ENCODE data around the gene WDR4.
"Not testable (repeated sequence)": the region's sequence is repeated elsewhere in the genome, so short reads cannot be mapped to it uniquely, and the experiment has no call there.

WDR4 gene

DNA sequence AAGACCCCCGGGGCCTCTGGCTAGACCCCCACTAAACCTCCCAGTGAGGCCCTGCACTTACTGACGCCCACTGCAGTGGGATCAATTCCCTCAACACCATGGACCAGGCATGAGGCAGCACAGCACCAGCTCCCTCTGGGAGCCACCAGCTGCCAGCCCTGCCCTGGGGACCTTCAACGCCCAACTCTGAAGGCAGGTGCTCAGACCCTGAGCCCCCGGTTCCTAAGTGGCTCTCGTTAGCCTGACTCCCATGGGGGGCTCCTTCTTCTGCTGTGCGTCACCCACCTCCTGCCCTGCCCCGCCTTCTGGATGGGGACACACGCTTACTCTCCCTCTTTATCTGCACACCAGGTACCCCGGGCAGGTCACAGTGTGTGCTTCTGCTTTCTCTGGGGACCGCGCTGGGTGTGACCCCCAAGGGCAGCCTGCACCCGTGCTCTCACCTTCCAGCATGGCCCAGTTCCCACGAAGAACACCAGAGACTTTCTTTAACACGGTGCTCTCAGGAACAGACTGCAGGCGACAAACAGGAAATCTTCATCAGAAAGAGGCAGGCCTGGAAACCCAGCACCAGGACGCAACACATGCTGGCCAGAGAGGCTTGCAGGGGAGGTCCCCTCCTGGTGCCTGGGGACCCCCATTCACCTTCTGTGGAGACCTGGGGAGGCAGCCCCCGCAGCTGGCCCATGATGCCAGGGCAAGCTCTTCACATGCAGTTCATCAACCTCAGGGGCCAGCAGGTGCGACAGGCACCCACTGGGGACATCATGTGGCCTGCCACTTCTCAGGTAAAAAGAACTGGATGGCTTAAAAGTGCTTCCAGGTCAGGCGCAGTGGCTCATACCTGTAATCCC lies 27.3 kb downstream of the WDR4 start:
- FAIRE-seq = no peak

DNA sequence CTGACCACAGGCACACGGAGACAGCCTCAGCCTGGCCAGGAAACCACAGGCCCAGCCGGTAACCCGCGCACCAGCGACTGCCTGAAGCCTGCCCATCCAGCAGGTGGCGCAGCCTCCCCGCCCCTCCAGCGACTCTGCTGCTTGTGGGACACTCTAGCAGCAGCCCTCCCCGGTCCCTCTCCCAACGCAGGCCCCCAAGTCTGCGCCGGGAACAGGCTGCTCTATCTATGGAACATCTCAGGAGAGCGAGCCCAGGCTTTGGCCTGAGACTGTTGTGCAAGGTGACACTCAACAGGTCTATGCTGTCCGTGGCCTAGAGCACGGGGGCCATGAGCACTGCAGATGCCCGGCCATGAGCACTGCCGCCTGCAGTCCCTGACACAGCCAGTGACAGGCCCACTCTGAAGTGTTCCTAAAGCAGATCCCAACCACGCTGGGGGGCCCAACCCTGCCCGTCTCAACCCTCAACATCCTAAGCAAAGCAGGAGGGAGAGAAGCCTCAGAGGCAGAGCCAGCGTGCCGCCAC lies 28.4 kb downstream of the WDR4 start:
- FAIRE-seq = no peak

- no peak for FAIRE-seq
These were observed 28.9 kb downstream of the WDR4 start for GRCh38 chr21:42850463-42850862.

- FAIRE-seq = no peak
These were observed 29.5 kb downstream of the WDR4 start for GRCh38 chr21:42849759-42850412.

GRCh38 chr21:42848932-42849758 lies 30.2 kb downstream of the WDR4 start:
- no peak for FAIRE-seq

DNA sequence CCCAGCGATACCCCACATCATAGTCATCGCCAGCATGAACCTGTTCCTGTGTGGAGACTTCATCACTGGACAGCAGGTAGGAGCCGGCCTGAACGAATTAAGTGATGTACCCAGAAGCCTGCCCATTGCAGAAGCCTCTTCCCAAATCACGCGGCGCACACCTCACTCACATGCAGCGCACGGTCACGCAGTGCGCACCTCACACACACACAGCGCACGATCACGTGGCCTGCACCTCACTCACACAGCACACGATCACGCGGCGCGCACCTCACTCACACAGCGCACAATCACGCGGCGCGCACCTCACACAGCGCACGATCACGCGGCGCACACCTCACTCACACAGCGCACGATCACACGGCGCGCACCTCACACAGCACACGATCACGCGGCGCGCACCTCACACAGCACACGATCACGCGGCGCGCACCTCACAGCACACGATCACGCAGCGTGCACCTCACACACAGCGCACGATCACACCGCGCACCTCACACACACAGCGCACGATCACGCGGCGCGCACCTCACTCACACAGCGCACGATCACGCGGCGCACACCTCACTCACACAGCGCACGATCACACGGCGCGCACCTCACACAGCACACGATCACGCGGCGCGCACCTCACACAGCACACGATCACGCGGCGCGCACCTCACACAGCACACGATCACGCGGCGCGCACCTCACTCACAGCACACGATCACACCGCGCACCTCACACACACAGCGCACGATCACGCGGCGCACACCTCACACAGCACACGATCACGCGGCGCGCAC lies 31.0 kb downstream of the WDR4 start:
- FAIRE-seq = not testable (repeated sequence)

- FAIRE-seq = no peak
These were observed 31.6 kb downstream of the WDR4 start for GRCh38 chr21:42847726-42848125.

DNA sequence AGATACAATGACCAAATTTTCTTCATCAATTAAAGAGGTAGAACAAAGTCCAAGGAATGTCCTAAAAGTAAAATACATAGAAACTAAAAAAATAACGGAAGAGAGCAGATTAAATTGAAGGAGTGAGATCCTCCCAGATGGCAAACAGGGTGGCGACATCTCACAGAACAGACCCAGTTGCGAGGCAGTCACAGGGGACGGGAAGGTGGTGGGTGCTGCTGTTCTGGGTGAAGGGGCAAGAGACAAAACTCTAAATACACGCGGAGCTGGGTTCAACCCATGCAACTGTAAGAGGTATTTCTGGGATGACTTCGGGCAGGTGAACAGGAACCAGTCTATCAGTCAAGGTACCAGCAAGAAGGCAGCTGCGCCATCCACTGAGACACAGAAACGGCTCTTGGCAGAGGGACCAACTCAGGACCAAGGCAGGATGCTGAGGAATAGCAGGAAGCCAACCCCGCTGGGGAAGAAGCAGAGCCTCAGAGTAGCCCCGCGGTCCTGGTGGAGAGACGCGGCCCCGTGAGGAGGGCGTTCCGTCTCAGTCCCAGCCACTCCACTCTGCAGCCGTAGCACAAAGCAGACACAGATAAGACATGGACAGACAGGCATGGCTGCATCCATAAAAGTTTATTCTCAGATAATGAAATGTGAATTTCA lies 32.2 kb downstream of the WDR4 start:
- FAIRE-seq = no peak

- FAIRE-seq = no peak
These were observed 33.1 kb downstream of the WDR4 start for GRCh38 chr21:42846221-42846620.

DNA sequence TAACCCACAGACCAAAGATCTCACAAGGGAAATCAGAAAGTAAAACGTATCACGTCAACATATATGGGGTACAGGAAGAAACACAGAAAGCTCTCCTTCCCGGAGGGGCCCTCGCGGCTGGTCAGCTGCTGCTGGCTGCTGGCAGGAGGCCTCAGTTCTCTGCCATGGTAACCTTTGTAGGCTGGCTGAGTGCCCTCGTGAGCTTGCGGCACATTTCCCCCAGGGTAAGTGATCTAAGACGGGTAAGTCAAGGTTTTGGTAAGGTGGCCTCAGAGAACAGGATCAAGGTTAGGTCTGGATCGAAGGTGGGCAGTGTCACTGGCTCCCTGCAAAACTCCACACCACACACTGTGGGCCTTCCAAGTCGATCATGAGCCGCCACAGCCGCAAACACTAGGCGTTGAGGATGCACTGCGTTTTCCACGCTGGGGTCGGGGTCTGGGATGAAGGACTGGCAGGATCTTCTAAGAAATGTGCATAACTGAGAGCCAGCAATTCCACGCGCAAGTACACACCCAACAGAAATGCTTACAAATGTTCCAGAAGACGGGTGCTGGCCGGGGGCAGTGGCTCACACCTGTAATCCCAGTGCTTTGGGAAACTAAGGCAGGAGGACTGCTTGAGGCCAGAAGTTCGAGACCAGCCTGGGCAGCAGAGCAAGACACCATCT lies 33.9 kb downstream of the WDR4 start:
- no peak for FAIRE-seq

DNA sequence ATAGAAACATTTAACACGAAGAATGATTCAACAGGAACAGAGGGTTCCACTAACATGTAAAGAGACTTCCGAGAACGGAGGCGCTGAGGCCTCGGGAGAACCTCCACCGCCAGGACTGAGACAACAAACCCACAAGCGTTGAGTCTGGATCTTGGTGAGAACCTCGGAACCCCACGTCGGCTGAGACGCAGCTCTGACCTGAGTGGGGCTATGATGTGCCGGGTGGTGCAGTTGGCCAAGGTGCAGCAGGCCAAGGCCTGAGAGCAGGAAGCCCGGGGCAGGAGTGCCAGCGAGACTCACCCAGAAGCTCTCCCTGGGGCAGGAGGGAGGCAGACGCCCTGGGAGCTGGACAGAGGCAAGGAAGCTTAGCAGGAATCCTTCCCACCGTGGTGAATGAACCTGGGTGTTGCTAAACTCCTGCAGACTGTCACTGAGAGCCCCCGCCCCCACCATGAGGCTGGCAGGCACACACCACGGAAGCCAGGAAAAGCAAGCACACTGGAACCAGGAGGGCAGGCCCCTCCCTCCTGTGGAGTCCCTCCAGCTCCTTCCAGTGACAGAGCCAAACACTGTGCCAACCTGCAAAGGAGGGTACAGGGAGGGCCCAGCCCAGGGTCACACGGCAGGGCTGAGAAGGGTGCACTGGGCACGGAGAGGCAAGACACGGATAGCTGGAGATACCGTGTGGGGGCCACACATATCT lies 34.8 kb downstream of the WDR4 start:
- no peak for FAIRE-seq

DNA sequence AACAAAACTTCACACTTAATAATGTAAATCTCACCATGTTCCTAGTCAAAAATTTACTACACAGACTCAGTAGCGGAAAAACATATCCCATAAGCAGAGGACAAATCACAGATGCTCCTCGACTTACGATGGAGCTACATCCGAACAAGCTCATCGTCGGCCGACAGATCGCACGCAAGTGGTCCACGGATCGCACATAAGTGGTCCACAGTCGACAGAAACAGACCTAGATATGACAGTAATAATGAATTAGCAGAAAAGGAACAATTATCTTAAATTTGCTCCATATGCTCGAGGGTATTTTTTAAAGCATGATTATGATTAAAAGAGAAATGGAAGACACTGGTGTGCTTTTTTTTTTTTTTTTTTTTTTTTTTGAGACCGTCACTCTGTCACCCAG lies 36.3 kb downstream of the WDR4 start:
- no peak for FAIRE-seq

DNA sequence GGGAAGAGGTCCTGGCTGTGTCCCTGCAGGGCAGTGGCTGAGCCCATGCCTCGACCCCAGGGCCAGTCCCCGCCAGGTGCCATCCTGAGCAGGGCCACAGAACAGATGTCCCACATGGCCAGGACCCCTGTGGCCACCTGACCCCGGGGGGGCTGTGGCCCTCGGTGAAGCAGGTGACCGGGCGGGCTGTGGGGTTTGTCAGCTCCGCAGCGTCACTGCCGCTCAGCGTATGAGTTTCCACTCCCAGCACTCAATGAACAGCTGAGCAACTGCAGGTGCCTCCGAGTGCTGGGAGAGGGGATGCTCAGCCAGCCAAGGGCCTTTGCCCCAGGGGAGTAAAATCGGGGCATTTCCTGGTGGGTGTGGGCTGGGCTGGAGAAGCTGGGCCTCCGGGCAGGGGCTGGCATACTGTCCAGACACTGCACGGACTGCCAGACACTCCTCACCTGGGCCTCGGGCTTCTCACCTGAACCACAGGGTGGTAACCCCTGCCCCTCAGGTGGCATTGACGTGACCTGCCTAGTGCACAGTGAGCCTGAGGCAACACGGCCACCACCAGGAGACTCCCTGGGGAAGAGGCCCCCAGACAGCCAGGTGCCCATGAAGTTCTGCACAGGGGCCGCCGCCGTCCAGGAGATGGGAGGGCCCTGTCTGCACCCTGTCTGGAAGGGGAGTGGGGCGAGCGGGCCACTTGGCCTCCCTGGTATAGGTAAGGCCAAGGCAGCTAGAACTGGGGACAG lies 37.3 kb downstream of the WDR4 start:
- not testable (repeated sequence) for FAIRE-seq

DNA sequence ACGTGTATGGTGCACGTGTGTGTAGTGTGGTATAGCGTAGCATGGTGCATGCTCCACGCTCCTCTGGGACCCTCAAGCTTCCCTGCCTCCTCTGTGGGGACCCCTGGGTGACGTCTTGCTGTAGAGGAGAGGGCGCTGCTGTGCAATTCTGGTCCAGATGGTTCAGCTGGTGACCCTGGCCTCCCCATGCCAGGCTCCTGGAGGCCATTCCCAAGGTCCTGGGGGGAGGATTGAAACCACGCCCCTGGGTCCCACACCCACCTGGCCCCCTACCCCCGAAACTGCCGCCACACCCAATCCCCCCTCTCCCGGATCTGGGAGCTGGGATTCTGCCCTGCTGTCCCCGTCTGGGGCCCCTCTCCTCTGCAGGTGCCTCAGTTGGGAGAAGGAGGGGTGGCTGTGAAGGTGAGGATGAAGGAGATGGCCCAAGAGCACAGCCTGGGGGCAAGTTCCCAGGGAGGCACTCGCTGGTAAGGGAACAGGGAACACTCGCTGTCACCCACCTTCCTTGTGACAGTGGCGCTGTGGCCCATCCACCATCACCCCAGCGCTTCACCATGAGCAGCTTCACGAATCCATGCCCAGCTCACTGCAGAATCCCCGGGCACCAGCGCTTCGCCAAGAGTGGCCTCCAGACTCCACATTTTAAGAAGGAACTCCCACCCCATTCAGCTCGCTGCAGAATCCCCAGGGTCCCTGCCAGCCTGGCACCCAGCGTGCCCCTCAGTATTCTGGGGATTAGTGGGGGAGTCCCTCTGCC lies 38.0 kb downstream of the WDR4 start:
- no peak for FAIRE-seq

DNA sequence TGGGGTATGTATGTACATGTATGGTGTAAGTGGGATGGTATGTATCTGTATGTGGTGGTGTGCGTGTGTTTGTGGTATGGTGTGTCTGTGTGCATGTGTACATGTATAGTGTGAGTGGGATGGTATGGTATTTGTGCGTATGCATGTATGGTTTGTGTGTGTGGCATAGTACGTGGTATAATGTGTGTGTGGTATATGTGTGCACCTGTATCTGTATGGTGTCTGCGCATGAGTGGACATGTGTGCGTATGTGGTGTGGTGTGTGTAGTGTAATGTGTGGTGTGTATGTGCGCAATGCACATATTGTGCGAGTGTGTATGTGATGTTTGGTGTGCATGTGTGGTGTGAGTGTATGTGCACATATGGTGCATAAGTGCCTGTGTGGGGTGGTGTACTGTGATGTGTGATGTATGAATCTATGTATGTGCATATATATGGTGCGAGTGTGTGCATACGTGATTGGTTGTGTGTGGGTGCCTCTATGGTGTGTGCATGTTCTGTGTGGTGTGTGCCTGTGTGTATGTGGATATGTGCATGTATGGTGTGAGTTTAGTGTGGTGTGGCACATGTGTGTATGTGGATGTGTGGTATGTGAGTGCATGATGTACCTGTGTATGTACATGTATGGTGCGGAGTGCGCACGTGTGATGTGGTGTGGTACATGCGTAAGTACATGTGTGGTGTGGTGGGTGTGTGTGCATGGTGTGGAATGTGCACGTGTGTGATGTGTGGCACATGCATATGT lies 38.8 kb downstream of the WDR4 start:
- no peak for FAIRE-seq

GRCh38 chr21:42839271-42840231 lies 39.8 kb downstream of the WDR4 start:
- FAIRE-seq = no peak

- not testable (repeated sequence) for FAIRE-seq
These were observed 41.1 kb downstream of the WDR4 start for GRCh38 chr21:42838212-42838690.
